Vagina (tissue), 2 donors: ENCODE measurements around the gene MRTFB.

Experiments used
- POLR2A ChIP-seq, 2 donors: fragments of 450-650 bp; IDR thresholded peaks; one replicate each; pipeline ENCODE4 v1.6.1; 2017; ENCODE audit warnings: antibody characterized with exemption in 2 of 2, mild to moderate bottlenecking in 2 of 2, moderate library complexity in 2 of 2
- POLR2AphosphoS5 ChIP-seq, 2 donors: sonication (generic); formaldehyde crosslinking; IDR thresholded peaks; one replicate each; pipeline ENCODE4 v1.9.0; 2017; ENCODE audit warnings: antibody characterized with exemption in 2 of 2, mild to moderate bottlenecking in 2 of 2, low read depth in 1 of 2; ENCODE audit not compliant: insufficient read depth in 1 of 2
- TF ChIP-seq, protein P1 (sequence below), 3 experiments: fragments of 450-650 bp in 2 of 3; fragments of 200-600 bp in 1 of 3; sonication (generic) in 1 of 3; IDR thresholded peaks; one replicate each; pipeline ENCODE4 v1.5.1; 2017 to 2019; ENCODE audit warnings: antibody characterized with exemption in 3 of 3, mild to moderate bottlenecking in 2 of 3, moderate library complexity in 2 of 3

DNA sequence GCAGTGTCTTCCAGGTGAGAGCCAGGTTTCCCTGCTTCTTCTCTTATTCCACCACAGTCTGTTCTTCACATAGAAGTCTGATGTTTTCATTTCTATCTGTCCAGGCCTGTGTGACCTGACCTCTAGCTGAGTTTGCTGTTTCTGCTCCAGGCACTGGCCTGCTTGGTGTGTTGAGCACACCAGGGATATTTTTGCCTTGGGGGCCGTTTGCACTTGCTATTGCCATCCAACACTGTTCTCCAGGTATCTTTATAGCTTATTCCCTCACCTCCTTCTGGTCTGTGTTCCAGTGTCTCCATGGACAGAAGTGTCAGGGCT is 41.4 kb downstream of the MRTFB start:
- TF ChIP-seq, protein P1, sequence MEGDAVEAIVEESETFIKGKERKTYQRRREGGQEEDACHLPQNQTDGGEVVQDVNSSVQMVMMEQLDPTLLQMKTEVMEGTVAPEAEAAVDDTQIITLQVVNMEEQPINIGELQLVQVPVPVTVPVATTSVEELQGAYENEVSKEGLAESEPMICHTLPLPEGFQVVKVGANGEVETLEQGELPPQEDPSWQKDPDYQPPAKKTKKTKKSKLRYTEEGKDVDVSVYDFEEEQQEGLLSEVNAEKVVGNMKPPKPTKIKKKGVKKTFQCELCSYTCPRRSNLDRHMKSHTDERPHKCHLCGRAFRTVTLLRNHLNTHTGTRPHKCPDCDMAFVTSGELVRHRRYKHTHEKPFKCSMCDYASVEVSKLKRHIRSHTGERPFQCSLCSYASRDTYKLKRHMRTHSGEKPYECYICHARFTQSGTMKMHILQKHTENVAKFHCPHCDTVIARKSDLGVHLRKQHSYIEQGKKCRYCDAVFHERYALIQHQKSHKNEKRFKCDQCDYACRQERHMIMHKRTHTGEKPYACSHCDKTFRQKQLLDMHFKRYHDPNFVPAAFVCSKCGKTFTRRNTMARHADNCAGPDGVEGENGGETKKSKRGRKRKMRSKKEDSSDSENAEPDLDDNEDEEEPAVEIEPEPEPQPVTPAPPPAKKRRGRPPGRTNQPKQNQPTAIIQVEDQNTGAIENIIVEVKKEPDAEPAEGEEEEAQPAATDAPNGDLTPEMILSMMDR (IDR thresholded peaks at IDR 0.05): no peak
- TF ChIP-seq POLR2A (IDR thresholded peaks at IDR 0.05): no peak
- TF ChIP-seq POLR2AphosphoS5 (IDR thresholded peaks at IDR 0.05; ENCODE audit: insufficient read depth in 1 of 2, low read depth in 1 of 2): no peak
